Adrenal gland (tissue), 5 donors: ENCODE measurements around the gene MYO1A.

Source experiments
- CTCF ChIP-seq, 6 experiments: fragments of 450-650 bp in 4 of 6; fragments of 200-600 bp in 2 of 6; sonication (generic) in 1 of 6; IDR thresholded peaks; 1 replicate in 5 of 6; 2 replicates in 1 of 6; pipeline versions ENCODE4 v1.5.1 to v1.8.0; 2016 to 2021; ENCODE audit warnings: antibody characterized with exemption in 6 of 6, mild to moderate bottlenecking in 2 of 6, moderate library complexity in 1 of 6
- POLR2A ChIP-seq, 2 donors: fragments of 450-650 bp; IDR thresholded peaks; one replicate each; pipeline ENCODE4 v1.6.1; 2017; ENCODE audit warnings: antibody characterized with exemption in 2 of 2, mild to moderate bottlenecking in 2 of 2, moderate library complexity in 1 of 2
- donor health status: DM: no; HTN: no; CAD: no.

GRCh38 chr12:56983386-56983785 is 66.5 kb downstream of the MYO1A start:
- TF ChIP-seq CTCF (IDR thresholded peaks at IDR 0.05): no peak
- TF ChIP-seq POLR2A (IDR thresholded peaks at IDR 0.05): no peak
